Measurements from ENCODE around the gene HCRTR1.

The HCRTR1 gene

DNA sequence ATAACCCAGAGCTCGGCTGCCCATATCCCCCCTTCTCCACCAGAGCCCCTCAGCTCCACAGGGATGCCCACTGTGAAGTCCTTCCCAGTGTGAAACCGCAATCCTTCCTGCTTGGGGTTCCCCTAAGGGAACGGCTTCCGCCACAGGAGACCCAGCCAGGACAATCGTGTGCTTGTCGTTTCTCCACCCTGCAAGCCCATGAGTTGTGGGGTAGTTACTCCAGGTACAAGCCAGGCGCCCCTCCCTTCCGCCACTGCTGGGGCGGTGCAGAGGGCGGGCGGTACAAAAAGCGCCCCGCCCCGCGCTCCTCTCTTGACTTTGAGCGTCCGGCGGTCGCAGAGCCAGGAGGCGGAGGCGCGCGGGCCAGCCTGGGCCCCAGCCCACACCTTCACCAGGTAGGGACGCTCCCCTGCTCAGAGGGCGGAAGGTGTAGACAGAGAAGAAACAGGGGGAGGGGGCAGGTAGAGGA lies 41.3 kb upstream of the HCRTR1 start, which contains the start of gene TINAGL1:
TSS of gene TINAGL1 (plus strand) at position 315 of the 469 bp plus-strand sequence. CDS start 634 bp downstream, outside the sequence.
- TF ChIP-seq GATA1 (IDR thresholded peaks at IDR 0.05; ENCODE audit: low read depth, low read length) (no peak), POLR2A (IDR thresholded peaks at IDR 0.05; ENCODE audit: low read length) (no peak)
- DNase-seq: no peak

DNA sequence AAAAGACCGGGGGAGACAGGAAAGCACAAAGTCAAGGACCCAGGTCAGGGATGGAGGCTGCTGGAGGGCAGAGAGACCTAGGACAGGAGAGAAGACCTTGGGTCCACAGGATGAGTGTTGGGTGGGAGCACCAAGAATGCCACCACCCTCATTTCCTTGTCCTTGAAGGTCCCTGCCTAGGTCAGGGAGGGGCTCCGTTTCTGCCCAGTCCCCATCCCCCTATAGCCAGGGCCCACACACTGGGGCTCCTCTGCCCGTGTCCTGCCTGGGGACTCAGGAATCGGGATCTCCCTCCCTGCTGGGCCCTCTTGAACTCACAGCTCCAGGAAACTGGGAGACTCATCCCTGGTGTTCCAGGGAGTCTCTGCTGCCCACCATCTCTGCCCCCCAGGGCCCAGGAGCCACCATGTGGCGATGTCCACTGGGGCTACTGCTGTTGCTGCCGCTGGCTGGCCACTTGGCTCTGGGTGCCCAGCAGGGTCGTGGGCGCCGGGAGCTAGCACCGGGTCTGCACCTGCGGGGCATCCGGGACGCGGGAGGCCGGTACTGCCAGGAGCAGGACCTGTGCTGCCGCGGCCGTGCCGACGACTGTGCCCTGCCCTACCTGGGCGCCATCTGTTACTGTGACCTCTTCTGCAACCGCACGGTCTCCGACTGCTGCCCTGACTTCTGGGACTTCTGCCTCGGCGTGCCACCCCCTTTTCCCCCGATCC lies 40.6 kb upstream of the HCRTR1 start:
- TF ChIP-seq GATA1 (IDR thresholded peaks at IDR 0.05; ENCODE audit: low read depth, low read length) (no peak), POLR2A (IDR thresholded peaks at IDR 0.05; ENCODE audit: low read length) (no peak)
- no peak for DNase-seq

DNA sequence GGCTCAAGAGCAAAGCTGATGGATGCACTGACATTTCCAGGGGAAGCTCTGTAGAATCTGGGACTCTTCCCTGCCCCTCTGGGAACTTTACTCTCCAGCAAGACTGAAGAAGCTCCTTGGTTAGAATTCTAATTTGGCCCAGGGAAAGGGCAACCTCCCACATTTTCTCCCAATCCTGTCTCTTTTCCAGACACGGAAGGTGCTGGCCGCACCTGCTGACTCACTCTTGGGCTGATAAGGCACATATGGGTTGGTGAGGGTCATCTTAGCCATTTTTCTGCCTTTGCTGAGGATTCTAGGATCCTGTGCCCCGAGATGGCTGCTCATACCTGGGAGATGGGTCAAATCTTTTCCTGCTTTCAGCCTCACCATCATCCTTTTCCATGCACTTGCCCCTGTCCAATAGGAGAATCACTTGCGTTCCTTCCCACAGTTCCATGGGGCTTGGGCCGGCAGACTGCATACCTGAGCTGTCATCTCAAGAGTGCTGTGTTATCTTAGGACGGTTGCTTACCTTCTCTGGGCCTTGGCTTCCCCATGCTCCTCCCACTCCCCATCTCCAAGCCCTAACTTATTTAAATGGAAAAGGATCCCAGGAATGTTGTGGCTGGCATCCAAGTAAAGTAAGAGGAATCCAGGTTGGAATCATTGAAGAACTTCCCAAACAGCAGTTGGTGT lies 39.8 kb upstream of the HCRTR1 start:
- no peak for DNase-seq
- TF ChIP-seq POLR2A (IDR thresholded peaks at IDR 0.05; ENCODE audit: low read length) (no peak), GATA1 (IDR thresholded peaks at IDR 0.05; ENCODE audit: low read depth, low read length) (no peak)

DNA sequence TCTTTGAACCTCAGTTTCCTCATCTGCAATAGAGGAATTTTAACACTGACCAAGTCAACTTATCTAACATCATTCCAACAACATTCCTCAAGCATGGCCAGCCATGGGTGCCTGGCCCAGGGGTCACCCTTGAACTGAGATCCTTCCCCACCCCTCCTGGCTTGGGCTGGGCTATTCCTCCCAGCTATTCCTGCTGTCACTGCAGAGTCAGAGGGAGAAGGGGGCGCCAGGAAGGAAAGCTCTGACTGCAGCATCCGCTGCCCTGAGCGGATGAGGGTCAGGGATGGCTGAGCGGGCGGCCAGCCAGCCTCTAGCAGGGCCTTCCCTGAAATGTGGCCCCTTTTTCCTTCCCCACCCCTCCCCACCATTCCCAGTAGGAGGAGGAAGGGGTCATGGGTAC lies 38.1 kb upstream of the HCRTR1 start:
- no peak for DNase-seq
- no peak for TF ChIP-seq GATA1 (IDR thresholded peaks at IDR 0.05; ENCODE audit: low read depth, low read length)
- no peak for TF ChIP-seq POLR2A (IDR thresholded peaks at IDR 0.05; ENCODE audit: low read length)

DNA sequence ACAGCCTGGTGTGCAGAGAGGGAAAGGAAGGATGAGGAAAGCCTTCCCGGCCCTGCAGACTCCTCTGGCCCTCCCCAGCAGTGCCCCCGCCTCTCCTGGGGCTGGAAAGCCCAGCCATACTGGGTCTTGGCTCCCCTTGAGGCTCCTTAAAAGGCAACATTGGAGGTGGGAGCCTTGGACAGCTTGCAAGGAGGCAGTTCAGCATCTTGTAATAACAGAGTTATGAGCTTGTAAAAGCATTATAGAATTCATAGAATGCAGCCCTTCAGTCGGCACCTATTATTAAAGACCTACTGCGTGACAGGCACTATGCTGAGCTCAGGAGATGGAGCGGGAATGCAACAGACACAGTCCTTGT lies 37.0 kb upstream of the HCRTR1 start:
- no peak for DNase-seq
- TF ChIP-seq GATA1 (IDR thresholded peaks at IDR 0.05; ENCODE audit: low read depth, low read length): no peak
- no peak for TF ChIP-seq POLR2A (IDR thresholded peaks at IDR 0.05; ENCODE audit: low read length)

DNA sequence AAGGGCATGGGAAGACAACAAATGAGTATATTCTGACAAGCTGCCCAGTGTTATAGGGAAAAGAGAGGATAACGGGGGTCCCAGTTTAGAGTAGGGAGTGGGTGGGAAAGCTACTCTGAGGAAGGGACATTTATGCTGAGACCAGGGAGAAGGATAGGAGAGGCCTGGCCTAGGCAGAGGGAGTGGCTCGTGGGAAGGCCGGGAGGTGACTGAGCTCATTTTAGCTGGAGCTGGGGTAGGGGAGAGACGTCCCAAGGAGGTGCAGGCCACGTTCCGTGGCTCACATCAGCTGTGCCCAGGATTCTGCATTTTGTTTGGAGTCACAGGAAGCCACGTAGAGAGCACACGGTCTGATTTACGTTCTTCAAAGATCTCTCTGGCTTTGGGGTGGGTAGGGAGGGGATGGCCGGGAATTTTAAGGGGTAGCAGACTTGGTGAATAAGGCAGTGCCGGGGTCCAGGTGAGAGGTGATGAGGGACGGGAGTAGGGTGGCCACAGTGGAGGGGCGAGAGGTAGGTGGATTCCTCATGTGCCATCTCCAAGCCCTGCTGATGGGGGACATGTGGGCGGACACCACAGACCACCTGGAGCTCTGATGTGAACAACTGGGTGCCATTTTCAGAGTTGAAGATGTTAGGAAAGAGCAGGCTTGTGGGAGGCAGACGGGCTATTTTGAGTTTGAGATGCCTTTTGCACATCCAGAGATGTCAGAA lies 36.4 kb upstream of the HCRTR1 start:
- DNase-seq: no peak
- TF ChIP-seq GATA1 (IDR thresholded peaks at IDR 0.05; ENCODE audit: low read depth, low read length): no peak
- no peak for TF ChIP-seq POLR2A (IDR thresholded peaks at IDR 0.05; ENCODE audit: low read length)

DNA sequence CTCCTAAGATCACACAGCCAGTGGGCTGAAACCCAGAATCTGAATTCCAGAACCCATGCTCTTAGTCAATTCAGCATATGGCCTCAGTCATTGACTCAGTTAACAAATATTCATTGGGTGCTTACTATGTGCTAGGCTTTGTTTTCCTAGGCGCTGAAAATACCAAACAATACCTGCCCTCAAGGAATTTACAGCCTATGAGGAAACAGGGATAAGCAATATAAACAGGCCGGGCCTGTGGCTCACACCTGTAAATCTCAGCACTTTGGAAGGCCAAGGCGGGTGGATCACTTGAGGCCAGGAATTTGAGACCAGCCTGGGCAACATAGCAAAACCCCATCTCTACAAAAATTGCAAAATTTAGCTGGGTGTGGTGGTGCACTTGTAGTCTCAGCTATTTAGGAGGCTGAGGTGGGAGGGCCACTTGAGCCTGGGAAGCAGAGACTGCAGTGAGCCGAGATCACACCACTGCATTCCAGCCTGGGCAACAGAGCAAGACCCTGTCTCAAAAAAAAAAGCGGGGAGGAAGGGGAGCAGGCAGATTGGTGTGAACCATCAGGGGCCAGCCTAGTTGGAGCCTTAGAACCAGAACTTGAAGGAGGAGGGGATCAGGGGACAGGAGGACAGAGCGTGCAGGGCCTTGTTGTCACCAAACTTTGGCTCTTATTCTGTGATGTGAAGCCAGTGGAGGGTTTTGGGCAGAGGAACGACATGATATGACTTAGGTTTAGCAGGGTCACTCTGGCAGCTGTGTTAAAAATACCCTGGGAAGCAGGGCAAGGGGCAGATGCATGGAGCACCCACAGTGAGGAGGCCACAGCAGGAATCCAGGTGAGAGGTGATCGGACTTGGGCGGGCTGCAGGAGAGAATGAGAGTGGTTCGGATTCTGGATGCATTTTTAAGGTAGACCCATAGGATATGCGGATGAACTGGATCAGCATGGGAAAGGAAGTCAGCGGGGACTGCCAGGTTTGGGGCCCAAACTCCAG lies 35.4 kb upstream of the HCRTR1 start:
- no peak for DNase-seq
- no peak for TF ChIP-seq POLR2A (IDR thresholded peaks at IDR 0.05; ENCODE audit: low read length)
- TF ChIP-seq GATA1 (IDR thresholded peaks at IDR 0.05; ENCODE audit: low read depth, low read length): no peak

DNA sequence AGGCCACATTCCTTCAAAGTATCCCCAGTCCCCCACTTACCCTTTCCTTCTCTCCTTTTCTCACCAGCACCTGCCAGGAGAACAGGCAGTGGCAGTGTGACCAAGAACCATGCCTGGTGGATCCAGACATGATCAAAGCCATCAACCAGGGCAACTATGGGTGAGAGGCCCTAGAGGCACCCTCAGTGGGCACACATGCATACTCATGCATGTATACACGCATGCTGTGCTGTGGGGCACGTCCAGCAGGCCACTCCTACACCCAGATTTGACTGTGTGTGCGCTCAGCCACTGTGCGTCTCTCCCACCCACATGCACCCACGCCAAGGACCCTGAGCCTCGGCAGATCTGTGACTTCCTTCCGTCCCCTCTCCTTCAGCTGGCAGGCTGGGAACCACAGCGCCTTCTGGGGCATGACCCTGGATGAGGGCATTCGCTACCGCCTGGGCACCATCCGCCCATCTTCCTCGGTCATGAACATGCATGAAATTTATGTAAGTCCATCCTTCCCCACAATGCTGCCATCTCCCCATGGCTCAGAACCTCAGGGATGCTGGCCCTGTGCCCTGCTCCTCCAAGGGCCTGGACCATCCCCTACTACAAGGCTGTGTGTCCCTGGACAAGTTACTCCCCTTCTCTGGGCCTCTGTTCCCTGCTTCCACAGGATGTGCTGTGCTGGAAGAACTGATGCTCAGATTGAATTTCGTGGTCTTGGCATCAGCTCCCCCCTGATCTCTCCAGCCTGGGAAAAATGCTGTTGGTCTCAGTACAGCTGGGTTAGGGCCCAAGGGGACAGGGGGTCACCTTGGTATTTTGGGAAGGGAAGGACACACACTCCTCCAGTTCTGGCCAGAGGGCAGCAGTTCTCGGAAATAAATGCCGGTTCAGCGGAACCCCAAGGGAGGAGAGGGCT lies 34.2 kb upstream of the HCRTR1 start:
- no peak for TF ChIP-seq POLR2A (IDR thresholded peaks at IDR 0.05; ENCODE audit: low read length)
- TF ChIP-seq GATA1 (IDR thresholded peaks at IDR 0.05; ENCODE audit: low read depth, low read length): no peak
- DNase-seq: no peak

DNA sequence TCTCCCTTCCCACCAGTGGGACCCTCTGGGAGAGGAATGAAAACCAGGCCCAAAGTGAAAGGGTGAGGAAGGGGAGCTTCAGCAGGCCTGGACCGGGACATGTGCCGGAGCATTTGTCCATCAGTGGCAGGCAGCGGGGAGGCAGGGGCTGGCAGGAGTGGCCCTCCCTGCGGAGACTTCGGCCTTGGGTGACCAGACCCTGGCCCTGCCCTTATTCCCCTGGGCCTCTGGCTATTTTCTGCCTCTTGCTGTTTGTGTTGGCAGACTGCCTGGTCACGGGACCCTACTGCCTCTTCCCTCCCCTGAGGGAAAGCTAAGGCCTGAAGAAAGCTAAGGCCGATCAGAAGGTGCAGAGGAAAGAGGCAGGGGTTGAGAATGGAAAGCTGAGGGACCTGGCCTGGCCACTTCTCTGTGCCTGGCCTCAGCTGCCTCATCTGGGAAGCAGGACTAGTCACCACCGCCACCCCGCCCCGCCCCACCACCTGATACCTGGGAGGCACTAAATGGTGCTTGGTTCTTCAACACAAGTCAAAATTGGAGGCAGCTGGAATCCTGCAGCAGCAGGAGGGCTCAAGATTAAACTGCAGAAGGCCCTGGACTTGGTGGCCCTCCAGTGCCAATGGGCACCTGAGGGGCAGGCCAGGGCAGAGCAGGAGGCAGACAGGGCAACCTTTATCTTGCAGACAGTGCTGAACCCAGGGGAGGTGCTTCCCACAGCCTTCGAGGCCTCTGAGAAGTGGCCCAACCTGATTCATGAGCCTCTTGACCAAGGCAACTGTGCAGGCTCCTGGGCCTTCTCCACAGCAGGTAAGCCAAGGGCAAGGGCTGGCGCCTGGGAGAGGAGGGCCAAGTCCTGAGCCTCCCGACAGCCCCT lies 33.3 kb upstream of the HCRTR1 start:
- no peak for DNase-seq
- TF ChIP-seq GATA1 (IDR thresholded peaks at IDR 0.05; ENCODE audit: low read depth, low read length) (no peak), POLR2A (IDR thresholded peaks at IDR 0.05; ENCODE audit: low read length) (no peak)

DNA sequence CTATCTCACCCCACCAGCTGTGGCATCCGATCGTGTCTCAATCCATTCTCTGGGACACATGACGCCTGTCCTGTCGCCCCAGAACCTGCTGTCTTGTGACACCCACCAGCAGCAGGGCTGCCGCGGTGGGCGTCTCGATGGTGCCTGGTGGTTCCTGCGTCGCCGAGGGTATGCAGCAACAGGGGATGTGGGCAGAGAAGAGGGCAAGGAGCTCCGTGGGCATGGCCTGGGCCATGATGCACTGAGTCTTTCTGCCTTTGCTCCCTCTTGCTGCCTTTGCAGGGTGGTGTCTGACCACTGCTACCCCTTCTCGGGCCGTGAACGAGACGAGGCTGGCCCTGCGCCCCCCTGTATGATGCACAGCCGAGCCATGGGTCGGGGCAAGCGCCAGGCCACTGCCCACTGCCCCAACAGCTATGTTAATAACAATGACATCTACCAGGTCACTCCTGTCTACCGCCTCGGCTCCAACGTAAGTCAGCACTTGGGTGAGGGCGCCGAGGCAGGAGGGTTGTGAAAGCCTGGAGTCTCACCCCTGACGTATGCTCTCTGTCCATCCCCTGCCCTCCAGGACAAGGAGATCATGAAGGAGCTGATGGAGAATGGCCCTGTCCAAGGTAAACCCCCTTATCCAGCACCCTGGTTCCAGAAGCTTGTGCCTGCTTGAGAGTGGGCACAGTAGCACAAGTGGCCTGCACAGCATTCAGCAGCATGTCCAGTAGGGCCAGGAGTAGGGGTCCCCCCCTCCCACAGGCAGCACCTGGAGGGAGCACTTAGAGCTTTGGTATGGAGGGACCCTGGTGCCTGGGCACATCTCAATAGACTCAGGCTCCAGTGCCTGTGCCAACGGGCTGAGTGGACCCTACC lies 32.4 kb upstream of the HCRTR1 start:
- no peak for DNase-seq
- TF ChIP-seq GATA1 (IDR thresholded peaks at IDR 0.05; ENCODE audit: low read depth, low read length) (no peak), POLR2A (IDR thresholded peaks at IDR 0.05; ENCODE audit: low read length) (no peak)

Measured in erythroblast (primary cell).